Measurements from ENCODE around the gene STARD3. TPM values are rescaled to one million over a fixed set of nuclear protein-coding genes. Genes with fewer than 3 reads are reported as not detected.

STARD3 gene
- total and polyA plus RNA-seq, 2 of the 13 experiments (the other 11 are each of a cell fraction or from before 2014, with no cell fraction given), result 34.6 to 100 TPM

- peaks cover 89% of the 10 kb centered on the region for H3K4me1 ChIP-seq (ENCODE audit: insufficient read depth, low read length)
- no peaks in the 10 kb centered on the region for H3K36me3 ChIP-seq (replicated peaks in 1 of 2; ENCODE audit: control insufficient read depth in 1 of 2, insufficient read depth in 2 of 2, low read length in 2 of 2)
- ChIA-PET CTCF (ENCODE audit: low intra/inter-chr PET ratio, low total read pairs) (interaction anchor here (1.3 to 5.6 kb wide), 2 partner anchors 9 to 10 kb away, joined by 7 to 70 read pairs; no protein-coding TSS in a partner anchor), POLR2A (no interaction called here)
- in situ Hi-C loops (cut with HindIII; ENCODE audit: extremely low pct_ligation_motif_present, low pct_unique_long_range_greater_than_20kb) (no loop called here), intact Hi-C loops (cut with micrococcal nuclease; ENCODE audit: unreplicated experiment) (no loop called here)
- no peak overlapping the region for H3K9ac ChIP-seq (ENCODE audit: insufficient read depth, low read depth, low read length)
- no peak for FAIRE-seq
- H3K79me2 ChIP-seq (ENCODE audit: insufficient read depth, low read length), result peaks cover under 1% of the 10 kb centered on the region
- no peaks in the 10 kb centered on the region for H4K20me1 ChIP-seq (ENCODE audit: insufficient read depth, low read length)
- no peak for DNase-seq (ENCODE audit: low spot score)
- peaks cover 15 to 54% of the 10 kb centered on the region in 2 experiments; a peak in 4 of 5 replicates for H3K27me3 ChIP-seq (ENCODE audit: control insufficient read depth in 1 of 2, insufficient read depth in 2 of 2, low read length in 2 of 2)
- TF ChIP-seq ZSCAN30 (CRISPR knock-in tag; IDR thresholded peaks at IDR 0.05), result no peak
- no peak for TF ChIP-seq ZNF597 (CRISPR knock-in tag; IDR thresholded peaks at IDR 0.05)
- no peak for TF ChIP-seq TOE1 (CRISPR knock-in tag; IDR thresholded peaks at IDR 0.05)
- no peak for TF ChIP-seq ZNF747 (CRISPR knock-in tag; IDR thresholded peaks at IDR 0.05; ENCODE audit: borderline replicate concordance)
- TF ChIP-seq JARID2 (CRISPR knock-in tag; IDR thresholded peaks at IDR 0.05; ENCODE audit: insufficient replicate concordance), result no peak
- TF ChIP-seq, protein P1, sequence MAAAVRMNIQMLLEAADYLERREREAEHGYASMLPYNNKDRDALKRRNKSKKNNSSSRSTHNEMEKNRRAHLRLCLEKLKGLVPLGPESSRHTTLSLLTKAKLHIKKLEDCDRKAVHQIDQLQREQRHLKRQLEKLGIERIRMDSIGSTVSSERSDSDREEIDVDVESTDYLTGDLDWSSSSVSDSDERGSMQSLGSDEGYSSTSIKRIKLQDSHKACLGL (CRISPR knock-in tag; IDR thresholded peaks at IDR 0.05), result no peak
- TF ChIP-seq NCOA2 (CRISPR knock-in tag; IDR thresholded peaks at IDR 0.05), result no peak
- no TSS peak for BruUV-seq (replicated peaks)
- no peaks in the 10 kb centered on the region for H3K9me3 ChIP-seq (ENCODE audit: low read length)
- 22% methylated on average over 11 of the region's 13 CpGs for WGBS (ENCODE audit: low lambda C conversion rate)
- peak overlapping the region; percentile 66 for H3K4me2 ChIP-seq (ENCODE audit: low read depth, low read length)
- no peak overlapping the region; a peak in 1 of 6 replicates for H3K4me3 ChIP-seq (replicated peaks in 1 of 3; ENCODE audit: insufficient read depth in 1 of 3, low read depth in 2 of 3, low read length in 3 of 3)
- H3K27ac ChIP-seq (ENCODE audit: extremely low read length, insufficient read depth, low read length), result no peak overlapping the region
- ATAC-seq, result no peak
- no peak overlapping the region for H2AFZ ChIP-seq (ENCODE audit: low read length)
These were observed 4.6 kb upstream of the STARD3 start for GRCh38 chr17:39632153-39632941.

All from HepG2 (cell line).